ENCODE data around the gene ZNHIT1.
A peak's percentile ranks its signal among the peaks of the same experiment; 100 is the strongest.

ZNHIT1 gene

DNA sequence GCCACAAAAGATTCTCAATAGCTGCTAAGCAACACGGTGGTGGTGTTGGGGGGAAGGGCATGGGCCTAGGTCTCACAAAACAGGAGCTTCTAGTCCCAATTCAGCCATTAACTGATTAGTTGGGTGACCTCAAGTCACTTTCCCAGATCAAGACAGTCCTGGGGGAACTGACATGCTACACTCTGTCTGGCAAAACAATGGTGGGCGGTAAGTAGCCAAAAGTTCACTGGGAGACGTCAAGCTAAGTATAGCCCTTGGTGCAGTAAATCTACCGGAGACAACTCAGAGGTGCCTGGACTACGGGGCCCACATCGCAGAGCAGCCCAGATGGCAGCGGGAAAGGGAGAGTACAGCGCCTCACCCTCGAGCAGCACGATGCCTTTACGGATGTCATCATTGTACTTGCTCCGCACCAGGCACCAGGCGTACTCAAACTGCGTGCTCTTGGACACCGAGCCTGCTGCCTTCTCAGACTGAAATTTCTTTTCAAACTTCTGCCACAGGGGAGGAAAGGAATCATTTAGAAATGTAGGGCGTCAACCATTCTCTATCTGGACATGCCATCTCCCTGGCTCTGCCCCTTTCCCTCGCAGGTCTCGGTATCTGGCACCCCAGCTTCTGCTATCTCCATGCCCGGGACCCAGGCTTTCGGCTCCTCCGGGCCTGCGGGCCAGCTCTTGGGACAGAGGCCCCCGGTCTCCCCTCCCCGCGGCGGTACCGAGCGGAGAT is 25.8 kb downstream of the ZNHIT1 start:
- TF ChIP-seq, protein P1, sequence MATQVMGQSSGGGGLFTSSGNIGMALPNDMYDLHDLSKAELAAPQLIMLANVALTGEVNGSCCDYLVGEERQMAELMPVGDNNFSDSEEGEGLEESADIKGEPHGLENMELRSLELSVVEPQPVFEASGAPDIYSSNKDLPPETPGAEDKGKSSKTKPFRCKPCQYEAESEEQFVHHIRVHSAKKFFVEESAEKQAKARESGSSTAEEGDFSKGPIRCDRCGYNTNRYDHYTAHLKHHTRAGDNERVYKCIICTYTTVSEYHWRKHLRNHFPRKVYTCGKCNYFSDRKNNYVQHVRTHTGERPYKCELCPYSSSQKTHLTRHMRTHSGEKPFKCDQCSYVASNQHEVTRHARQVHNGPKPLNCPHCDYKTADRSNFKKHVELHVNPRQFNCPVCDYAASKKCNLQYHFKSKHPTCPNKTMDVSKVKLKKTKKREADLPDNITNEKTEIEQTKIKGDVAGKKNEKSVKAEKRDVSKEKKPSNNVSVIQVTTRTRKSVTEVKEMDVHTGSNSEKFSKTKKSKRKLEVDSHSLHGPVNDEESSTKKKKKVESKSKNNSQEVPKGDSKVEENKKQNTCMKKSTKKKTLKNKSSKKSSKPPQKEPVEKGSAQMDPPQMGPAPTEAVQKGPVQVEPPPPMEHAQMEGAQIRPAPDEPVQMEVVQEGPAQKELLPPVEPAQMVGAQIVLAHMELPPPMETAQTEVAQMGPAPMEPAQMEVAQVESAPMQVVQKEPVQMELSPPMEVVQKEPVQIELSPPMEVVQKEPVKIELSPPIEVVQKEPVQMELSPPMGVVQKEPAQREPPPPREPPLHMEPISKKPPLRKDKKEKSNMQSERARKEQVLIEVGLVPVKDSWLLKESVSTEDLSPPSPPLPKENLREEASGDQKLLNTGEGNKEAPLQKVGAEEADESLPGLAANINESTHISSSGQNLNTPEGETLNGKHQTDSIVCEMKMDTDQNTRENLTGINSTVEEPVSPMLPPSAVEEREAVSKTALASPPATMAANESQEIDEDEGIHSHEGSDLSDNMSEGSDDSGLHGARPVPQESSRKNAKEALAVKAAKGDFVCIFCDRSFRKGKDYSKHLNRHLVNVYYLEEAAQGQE (IDR thresholded peaks at IDR 0.05; ENCODE audit: insufficient replicate concordance, low read depth), result no peak
- no peak for TF ChIP-seq POLR2AphosphoS5 (IDR thresholded peaks at IDR 0.05; ENCODE audit: low read depth)
- H3K27ac ChIP-seq (replicated peaks), result peak overlapping the region; percentile 88

DNA sequence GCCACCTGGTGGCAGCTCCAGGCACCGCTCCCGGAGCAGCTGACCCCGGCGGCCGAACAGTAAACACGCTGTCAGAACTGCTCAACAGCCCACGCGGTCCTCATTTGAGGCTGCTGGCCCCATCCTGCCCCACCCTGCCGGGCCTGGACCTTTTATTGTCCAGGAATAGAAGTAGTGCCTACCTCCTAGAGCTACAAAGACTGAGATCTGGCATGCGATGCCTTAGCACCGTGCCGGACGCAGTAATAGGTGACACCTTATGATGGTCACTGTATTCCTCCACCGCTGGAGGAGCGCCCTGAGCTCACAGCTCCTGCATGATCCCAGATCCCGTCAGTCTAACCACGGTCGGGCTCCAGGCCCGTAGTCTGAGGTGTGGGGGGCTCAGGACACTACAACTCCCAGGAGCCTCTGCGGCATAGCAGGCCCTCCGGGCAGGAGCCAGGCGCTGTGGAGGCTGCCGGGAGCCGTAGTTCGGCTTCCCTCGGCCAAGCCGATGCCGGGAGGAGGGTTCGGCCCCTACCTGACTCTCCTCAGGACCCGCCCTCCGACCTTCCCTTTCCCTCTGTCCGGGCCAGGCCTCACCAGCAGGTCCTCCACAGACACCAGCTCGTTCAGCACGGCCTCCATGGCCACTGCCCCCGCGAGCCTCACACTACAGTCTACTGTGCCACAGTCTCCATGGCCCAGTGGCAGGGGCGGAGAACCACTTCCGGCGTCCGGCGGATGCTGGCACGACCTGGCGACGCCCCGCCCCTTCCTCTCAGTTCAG is 26.6 kb downstream of the ZNHIT1 start, which contains the start of gene FIS1:
FIS1 (minus strand) TSS at position 707 of the 772 bp plus-strand sequence; CDS start at position 630, 77 bp downstream.
- peak; percentile 88 to 92 for DNase-seq (ENCODE audit: low read depth in 1 of 2, low spot score in 1 of 2)
- H3K27me3 ChIP-seq (ENCODE audit: insufficient read depth, poor library complexity, severe bottlenecking), result no peaks in the 10 kb centered on the region
- H3K27ac ChIP-seq (replicated peaks), result peak within 1 kb of the TSS; percentile 88
- H3K4me3 ChIP-seq (replicated peaks; ENCODE audit: insufficient read depth, low read length), result peak within 1 kb of the TSS; percentile 79
- peak; percentile 79 for TF ChIP-seq POLR2AphosphoS5 (IDR thresholded peaks at IDR 0.05; ENCODE audit: low read depth)
- TF ChIP-seq, protein P2, sequence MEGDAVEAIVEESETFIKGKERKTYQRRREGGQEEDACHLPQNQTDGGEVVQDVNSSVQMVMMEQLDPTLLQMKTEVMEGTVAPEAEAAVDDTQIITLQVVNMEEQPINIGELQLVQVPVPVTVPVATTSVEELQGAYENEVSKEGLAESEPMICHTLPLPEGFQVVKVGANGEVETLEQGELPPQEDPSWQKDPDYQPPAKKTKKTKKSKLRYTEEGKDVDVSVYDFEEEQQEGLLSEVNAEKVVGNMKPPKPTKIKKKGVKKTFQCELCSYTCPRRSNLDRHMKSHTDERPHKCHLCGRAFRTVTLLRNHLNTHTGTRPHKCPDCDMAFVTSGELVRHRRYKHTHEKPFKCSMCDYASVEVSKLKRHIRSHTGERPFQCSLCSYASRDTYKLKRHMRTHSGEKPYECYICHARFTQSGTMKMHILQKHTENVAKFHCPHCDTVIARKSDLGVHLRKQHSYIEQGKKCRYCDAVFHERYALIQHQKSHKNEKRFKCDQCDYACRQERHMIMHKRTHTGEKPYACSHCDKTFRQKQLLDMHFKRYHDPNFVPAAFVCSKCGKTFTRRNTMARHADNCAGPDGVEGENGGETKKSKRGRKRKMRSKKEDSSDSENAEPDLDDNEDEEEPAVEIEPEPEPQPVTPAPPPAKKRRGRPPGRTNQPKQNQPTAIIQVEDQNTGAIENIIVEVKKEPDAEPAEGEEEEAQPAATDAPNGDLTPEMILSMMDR (IDR thresholded peaks at IDR 0.05; ENCODE audit: insufficient read depth, low read length), result peak; percentile 46
- TF ChIP-seq, protein P1 (IDR thresholded peaks at IDR 0.05; ENCODE audit: insufficient replicate concordance, low read depth), result no peak
- peak; percentile 88 for TF ChIP-seq GABPA (IDR thresholded peaks at IDR 0.05; ENCODE audit: low read depth)
- TF ChIP-seq SPI1 (IDR thresholded peaks at IDR 0.05; ENCODE audit: borderline replicate concordance, low read depth), result no peak

More for the DNA sequence above, 25.8 kb downstream of the ZNHIT1 start:
- no peak for DNase-seq (ENCODE audit: low read depth in 1 of 2, low spot score in 1 of 2)
- Histone ChIP-seq H3K27me3 (ENCODE audit: insufficient read depth, poor library complexity, severe bottlenecking) (no peaks in the 10 kb centered on the region), H3K4me3 (replicated peaks; ENCODE audit: insufficient read depth, low read length) (peak overlapping the region; percentile 79)

DNA sequence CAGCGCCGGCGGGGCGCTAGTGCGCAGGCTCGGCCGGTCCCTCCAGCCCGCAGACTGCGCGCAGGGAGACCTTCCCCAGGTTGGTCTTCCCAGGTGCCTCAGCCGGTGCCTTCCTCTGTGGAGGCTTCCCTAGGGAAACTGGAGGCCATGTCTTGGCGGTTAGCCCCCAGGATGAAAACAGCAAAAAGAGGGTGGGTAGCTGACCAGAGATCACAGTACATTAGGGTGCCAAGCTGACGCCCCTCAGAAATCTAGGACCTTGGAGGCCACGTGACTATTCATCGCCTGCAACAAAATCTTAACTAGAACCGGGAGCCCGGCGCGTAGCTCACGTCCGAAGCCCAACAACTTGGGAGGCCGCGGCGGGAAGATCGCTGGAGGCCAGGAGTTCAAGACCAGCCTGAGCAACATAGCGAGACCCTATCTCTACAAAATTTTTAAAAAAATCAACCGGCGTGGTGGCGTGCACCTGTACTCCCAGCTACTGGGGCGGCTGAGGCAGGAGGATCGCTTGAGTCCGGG is 27.2 kb downstream of the ZNHIT1 start:
- Histone ChIP-seq H3K4me3 (replicated peaks; ENCODE audit: insufficient read depth, low read length) (peak overlapping the region; percentile 79), H3K27ac (replicated peaks) (peak overlapping the region; percentile 88), H3K27me3 (ENCODE audit: insufficient read depth, poor library complexity, severe bottlenecking) (no peaks in the 10 kb centered on the region)
- no peak for DNase-seq (ENCODE audit: low read depth in 1 of 2, low spot score in 1 of 2)
- TF ChIP-seq, protein P2 (IDR thresholded peaks at IDR 0.05; ENCODE audit: insufficient read depth, low read length), result no peak
- TF ChIP-seq POLR2AphosphoS5 (IDR thresholded peaks at IDR 0.05; ENCODE audit: low read depth) (no peak), SPI1 (IDR thresholded peaks at IDR 0.05; ENCODE audit: borderline replicate concordance, low read depth) (no peak), GABPA (IDR thresholded peaks at IDR 0.05; ENCODE audit: low read depth) (no peak)
- TF ChIP-seq, protein P1 (IDR thresholded peaks at IDR 0.05; ENCODE audit: insufficient replicate concordance, low read depth), result no peak
